GM10266 (cell line): ENCODE results near the gene BDH1.

ENCODE experiments used
- DNase-seq: peaks from one replicate; pipeline ENCODE4 v3.0.0; 2012; ENCODE audit errors: extremely low spot score
- CTCF ChIP-seq: IDR thresholded peaks from 2 replicates; pipeline ENCODE4 v1.5.1; 2012; ENCODE audit warnings: mild to moderate bottlenecking, low read depth; ENCODE audit not compliant: control insufficient read depth, insufficient read depth; ENCODE audit errors: missing control alignments

The BDH1 gene

GRCh38 chr3:197549261-197549885 is 6.4 kb downstream of the BDH1 start:
- no peak for DNase-seq
- no peak for TF ChIP-seq CTCF

- TF ChIP-seq CTCF, result no peak
- DNase-seq, result no peak
Observed at GRCh38 chr3:197547306-197548011, 8.3 kb downstream of the BDH1 start.

- DNase-seq, result no peak
- no peak for TF ChIP-seq CTCF
Observed at GRCh38 chr3:197546307-197547085, 9.3 kb downstream of the BDH1 start.

GRCh38 chr3:197545571-197545970 is 10.2 kb downstream of the BDH1 start:
- no peak for DNase-seq
- TF ChIP-seq CTCF, result no peak

GRCh38 chr3:197545101-197545500 is 10.7 kb downstream of the BDH1 start:
- DNase-seq, result no peak
- no peak for TF ChIP-seq CTCF

- no peak for DNase-seq
- no peak for TF ChIP-seq CTCF
Observed at GRCh38 chr3:197542741-197543454, 12.9 kb downstream of the BDH1 start.
